ENCODE results near the gene ADRB2.

GRCh38 chr5:148847456-148847855 is 21.0 kb downstream of the ADRB2 start:
- TF ChIP-seq POLR2A (IDR thresholded peaks at IDR 0.05; ENCODE audit: low read depth, low read length): no peak
- no peak for TF ChIP-seq POLR2AphosphoS5 (IDR thresholded peaks at IDR 0.05; ENCODE audit: low read depth, low read length)
